Activated T-cell treated with anti-CD3 and anti-CD28 coated beads, Interleukin-2, amount 50 U/mL, for 24 hours (primary cell): ENCODE results near the gene SZRD1.
"Not testable (repeated sequence)": the region's sequence is repeated elsewhere in the genome, so short reads cannot be mapped to it uniquely, and the experiment has no call there.

Experiments
- DNase-seq: peaks from one replicate; pipeline ENCODE4 v3.0.0-alpha.2; 2020
- H3K27ac Mint-ChIP-seq: 2 replicates; pipeline ENCODE4 v1.8.0; 2020; ENCODE audit warnings: mild to moderate bottlenecking, mixed read lengths
- H3K27me3 Mint-ChIP-seq: 2 replicates; pipeline ENCODE4 v1.8.0; 2020; ENCODE audit warnings: mixed read lengths
- H3K36me3 Mint-ChIP-seq: 2 replicates; pipeline ENCODE4 v1.8.0; 2020; ENCODE audit warnings: low read depth, mixed read lengths
- H3K4me1 Mint-ChIP-seq: 2 replicates; pipeline ENCODE4 v1.8.0; 2020; ENCODE audit warnings: low read depth, mixed read lengths
- H3K4me3 Mint-ChIP-seq: 2 replicates; pipeline ENCODE4 v1.8.0; 2020; ENCODE audit warnings: mild to moderate bottlenecking, moderate library complexity, mixed read lengths
- H3K9me3 Mint-ChIP-seq: 2 replicates; pipeline ENCODE4 v1.8.0; 2020; ENCODE audit warnings: mixed read lengths

SZRD1 gene

GRCh38 chr1:16366722-16367257 lies at the start of gene SZRD1:
Gene SZRD1, plus strand, starts transcription at chr1:16367242. Its CDS starts 16 bp downstream, at chr1:16367258.
- Mint-ChIP-seq H3K4me1 (peaks cover 39% of the 10 kb centered on the region), H3K9me3 (no peaks in the 10 kb centered on the region), H3K36me3 (peaks cover 34% of the 10 kb centered on the region), H3K27ac (peak within 1 kb of the TSS; percentile 100), H3K4me3 (peak within 1 kb of the TSS; percentile 99), H3K27me3 (no peaks in the 10 kb centered on the region)
- DNase-seq = peak; percentile 94

- Mint-ChIP-seq H3K27ac (no peak overlapping the region), H3K9me3 (no peaks in the 10 kb centered on the region), H3K36me3 (peaks cover 31% of the 10 kb centered on the region), H3K4me1 (peaks cover 25% of the 10 kb centered on the region), H3K27me3 (no peaks in the 10 kb centered on the region), H3K4me3 (no peak overlapping the region)
- DNase-seq = no peak
Observed at GRCh38 chr1:16318555-16318954, 48.5 kb upstream of the SZRD1 start.

DNA sequence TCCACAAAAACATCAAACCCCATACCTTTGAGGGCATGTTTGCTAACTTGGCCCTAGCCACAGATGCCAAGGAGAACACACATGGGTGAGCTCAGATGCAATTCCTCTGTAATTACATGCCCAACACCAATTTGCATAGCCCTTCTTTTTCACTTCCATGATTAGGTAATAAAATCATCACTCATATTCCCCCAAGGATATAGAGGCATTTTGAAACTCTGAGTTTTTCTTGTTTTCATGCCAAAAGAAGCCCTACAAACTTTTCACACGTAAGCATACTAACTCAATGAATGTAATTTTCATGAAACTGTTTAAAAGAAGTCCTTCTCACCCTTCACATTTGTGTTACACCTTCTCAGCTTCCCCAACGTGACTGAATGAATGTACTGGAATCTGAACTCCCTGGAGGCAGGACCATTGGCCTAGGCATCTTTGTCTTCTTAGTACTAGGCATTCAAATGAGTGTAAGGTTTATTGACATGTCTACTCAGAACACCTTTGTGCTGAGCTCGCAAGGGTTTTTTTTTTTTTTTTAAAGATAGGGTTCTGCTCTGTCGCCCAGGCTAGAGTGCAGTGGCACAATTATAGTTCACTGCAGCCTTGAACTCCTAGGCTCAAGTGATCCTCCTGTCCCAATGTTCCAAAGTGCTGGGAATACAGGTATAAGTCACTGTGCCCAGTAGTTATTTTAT lies 45.7 kb upstream of the SZRD1 start:
- H3K4me1 Mint-ChIP-seq = peaks cover 26% of the 10 kb centered on the region
- no peaks in the 10 kb centered on the region for H3K27me3 Mint-ChIP-seq
- H3K9me3 Mint-ChIP-seq = no peaks in the 10 kb centered on the region
- H3K36me3 Mint-ChIP-seq = peaks cover 11% of the 10 kb centered on the region
- H3K4me3 Mint-ChIP-seq = no peak overlapping the region
- DNase-seq = no peak
- H3K27ac Mint-ChIP-seq = peak overlapping the region; percentile 67

GRCh38 chr1:16324456-16324890 lies 42.6 kb upstream of the SZRD1 start:
- H3K9me3 Mint-ChIP-seq = no peaks in the 10 kb centered on the region
- no peak for DNase-seq
- H3K4me1 Mint-ChIP-seq = peaks cover 21% of the 10 kb centered on the region
- H3K4me3 Mint-ChIP-seq = no peak overlapping the region
- no peak overlapping the region for H3K27ac Mint-ChIP-seq
- H3K36me3 Mint-ChIP-seq = peaks cover 18% of the 10 kb centered on the region
- no peaks in the 10 kb centered on the region for H3K27me3 Mint-ChIP-seq

DNA sequence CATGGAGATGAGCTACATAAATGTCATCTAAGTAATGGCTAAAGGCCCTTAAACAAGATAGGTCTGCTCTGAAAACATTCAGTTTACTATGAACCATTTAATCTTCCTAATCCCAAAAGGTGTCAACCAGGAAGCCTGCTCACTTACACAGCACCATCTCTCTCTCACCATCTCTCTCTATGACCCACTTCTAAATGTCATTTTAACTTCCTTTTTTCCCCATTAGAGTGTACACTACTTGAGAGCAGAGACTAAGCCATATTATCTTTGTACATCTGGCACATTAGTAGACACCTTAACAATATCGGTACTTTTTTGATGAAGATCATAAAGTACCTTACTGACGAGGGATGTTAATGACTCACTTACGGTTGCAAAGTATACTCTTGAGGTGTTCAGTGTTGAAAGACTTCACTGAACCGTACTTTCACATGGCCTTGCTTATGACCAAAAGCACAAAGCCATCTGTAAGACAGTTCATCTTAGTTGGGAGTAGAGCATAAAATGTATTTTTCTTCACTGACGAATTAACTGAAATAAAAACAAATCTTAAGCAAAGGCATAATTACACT lies 40.1 kb upstream of the SZRD1 start:
- Mint-ChIP-seq H3K36me3 (peaks cover 13% of the 10 kb centered on the region), H3K27me3 (no peaks in the 10 kb centered on the region), H3K4me3 (no peak overlapping the region), H3K4me1 (peaks cover 15% of the 10 kb centered on the region), H3K27ac (no peak overlapping the region), H3K9me3 (no peaks in the 10 kb centered on the region)
- no peak for DNase-seq

- no peak for DNase-seq
- H3K4me3 Mint-ChIP-seq = no peak overlapping the region
- H3K27me3 Mint-ChIP-seq = no peaks in the 10 kb centered on the region
- H3K36me3 Mint-ChIP-seq = peaks cover 8% of the 10 kb centered on the region
- H3K27ac Mint-ChIP-seq = no peak overlapping the region
- H3K4me1 Mint-ChIP-seq = peaks cover 37% of the 10 kb centered on the region
- no peaks in the 10 kb centered on the region for H3K9me3 Mint-ChIP-seq
Observed at GRCh38 chr1:16334655-16335340, 32.2 kb upstream of the SZRD1 start.

- Mint-ChIP-seq H3K36me3 (peaks cover 12% of the 10 kb centered on the region), H3K27ac (no peak overlapping the region), H3K9me3 (no peaks in the 10 kb centered on the region), H3K4me1 (peaks cover 30% of the 10 kb centered on the region), H3K27me3 (no peaks in the 10 kb centered on the region), H3K4me3 (no peak overlapping the region)
- DNase-seq = peak; percentile 0
Observed at GRCh38 chr1:16338961-16339360, 28.1 kb upstream of the SZRD1 start.

GRCh38 chr1:16340673-16341072 lies 26.4 kb upstream of the SZRD1 start:
- Mint-ChIP-seq H3K36me3 (peaks cover 7% of the 10 kb centered on the region), H3K27ac (no peak overlapping the region), H3K27me3 (no peaks in the 10 kb centered on the region), H3K4me1 (peaks cover 19% of the 10 kb centered on the region), H3K9me3 (no peaks in the 10 kb centered on the region), H3K4me3 (no peak overlapping the region)
- DNase-seq = no peak

GRCh38 chr1:16342331-16343062 lies 24.5 kb upstream of the SZRD1 start:
- Mint-ChIP-seq H3K36me3 (peaks cover 7% of the 10 kb centered on the region), H3K27ac (peak overlapping the region; percentile 34), H3K4me1 (peaks cover 17% of the 10 kb centered on the region), H3K4me3 (no peak overlapping the region), H3K9me3 (no peaks in the 10 kb centered on the region), H3K27me3 (no peaks in the 10 kb centered on the region)
- DNase-seq = peak; percentile 7

DNA sequence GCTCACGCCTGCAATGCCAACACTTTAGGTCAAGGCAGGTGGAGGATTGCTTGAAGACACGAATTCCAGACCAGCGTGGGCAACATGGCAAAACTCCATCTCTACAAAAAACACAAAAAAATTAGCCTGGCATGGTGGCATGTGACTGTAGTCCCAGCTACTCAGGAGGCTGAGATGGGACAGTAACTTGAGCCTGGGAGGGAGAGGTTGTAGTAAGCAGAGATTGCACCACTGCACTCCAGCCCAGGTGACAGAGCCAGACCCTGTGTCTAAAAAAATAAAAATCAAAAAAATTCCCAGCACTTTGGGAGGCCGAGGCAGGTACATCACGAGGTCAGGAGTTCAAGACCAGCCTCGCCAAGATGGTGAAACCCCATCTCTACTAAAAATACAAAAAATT lies 23.8 kb upstream of the SZRD1 start:
- not testable (repeated sequence) for H3K36me3 Mint-ChIP-seq, DNase-seq, H3K27ac Mint-ChIP-seq, H3K27me3 Mint-ChIP-seq, H3K9me3 Mint-ChIP-seq, H3K4me3 Mint-ChIP-seq
- peaks cover 20% of the 10 kb centered on the region for H3K4me1 Mint-ChIP-seq

DNA sequence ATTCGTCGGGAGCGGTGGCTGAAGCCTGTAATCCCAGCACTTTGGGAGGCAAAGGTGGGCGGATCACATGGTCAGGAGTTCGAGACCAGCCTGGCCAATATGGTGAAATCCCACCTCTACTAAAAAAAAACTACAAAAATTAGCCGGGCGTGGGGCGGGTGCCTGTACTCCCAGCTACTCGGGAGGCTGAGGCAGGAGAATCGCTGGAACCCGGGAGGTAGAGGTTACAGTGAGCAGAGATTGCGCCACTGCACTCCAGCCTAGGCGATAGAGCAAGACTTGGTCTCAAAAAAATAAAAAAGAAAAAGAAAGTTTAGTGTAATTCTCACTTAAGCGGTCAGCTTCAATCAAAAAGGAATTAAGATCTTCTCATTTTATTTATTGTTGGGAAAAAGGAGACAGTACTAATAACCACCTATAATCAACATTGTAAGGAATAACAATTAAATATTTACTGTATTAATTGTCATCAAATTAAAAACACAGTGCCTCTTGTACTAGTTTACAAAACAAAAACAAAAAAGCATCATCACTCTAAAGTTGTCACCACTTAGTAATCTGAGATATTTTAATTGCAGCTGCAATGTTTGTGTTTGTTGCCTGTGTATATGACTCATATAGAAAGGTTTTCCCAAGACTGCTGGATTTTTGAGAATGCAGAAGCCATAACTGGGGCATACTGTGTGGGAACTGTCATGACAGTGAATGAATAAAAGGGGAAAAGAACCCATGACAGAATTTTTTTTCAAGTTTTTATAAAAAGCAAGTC lies 18.4 kb upstream of the SZRD1 start:
- Mint-ChIP-seq H3K27me3 (no peaks in the 10 kb centered on the region), H3K4me1 (peaks cover 40% of the 10 kb centered on the region), H3K36me3 (peaks cover 11% of the 10 kb centered on the region), H3K4me3 (no peak overlapping the region), H3K27ac (no peak overlapping the region), H3K9me3 (no peaks in the 10 kb centered on the region)
- DNase-seq = no peak

GRCh38 chr1:16349847-16350406 lies 17.1 kb upstream of the SZRD1 start:
- Mint-ChIP-seq H3K36me3 (peaks cover 11% of the 10 kb centered on the region), H3K4me1 (peaks cover 40% of the 10 kb centered on the region), H3K27me3 (no peaks in the 10 kb centered on the region), H3K4me3 (peak overlapping the region; percentile 86), H3K27ac (no peak overlapping the region), H3K9me3 (no peaks in the 10 kb centered on the region)
- DNase-seq = no peak

DNA sequence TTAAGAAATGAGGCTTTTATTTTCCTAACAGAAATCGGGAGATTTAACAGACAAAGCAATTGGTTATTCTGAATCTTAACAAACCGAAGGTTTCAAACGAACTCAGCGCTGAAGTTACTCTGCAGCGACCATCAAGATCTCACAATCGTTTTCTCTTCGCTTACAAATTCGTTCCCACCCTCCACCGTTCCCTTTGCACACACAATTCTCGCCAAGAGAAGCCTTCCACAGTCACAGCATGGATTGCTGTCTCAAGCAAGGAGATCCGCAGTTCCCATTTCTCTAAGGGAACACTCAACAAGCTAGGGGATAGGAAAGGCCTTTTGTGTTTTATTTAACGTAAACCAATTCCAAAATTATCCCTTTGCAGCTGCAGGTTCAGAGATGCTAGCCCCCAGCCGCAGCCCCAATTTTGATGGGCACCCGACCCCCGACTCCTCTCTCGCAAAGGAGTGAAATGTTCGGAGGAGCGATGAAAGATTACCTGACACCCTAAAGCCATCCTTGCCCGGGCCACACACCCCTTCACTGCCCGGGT lies 15.5 kb upstream of the SZRD1 start:
- Mint-ChIP-seq H3K4me1 (peaks cover 35% of the 10 kb centered on the region), H3K27me3 (no peaks in the 10 kb centered on the region), H3K27ac (peak overlapping the region; percentile 94), H3K4me3 (peak overlapping the region; percentile 86), H3K9me3 (no peaks in the 10 kb centered on the region), H3K36me3 (peaks cover 11% of the 10 kb centered on the region)
- no peak for DNase-seq
